Mesendoderm (in vitro differentiated cells): ENCODE results near the gene TTC3.
A peak's percentile ranks its signal among the peaks of the same experiment; 100 is the strongest.

Experiments
- DNase-seq: peaks from one replicate; pipeline ENCODE4 v3.0.0; 2013
- H2AK5ac ChIP-seq: 2 replicates; pipeline ENCODE4 v1.6.1; 2013; ENCODE audit warnings: low read length, inconsistent platforms
- H2BK120ac ChIP-seq: 2 replicates; pipeline ENCODE4 v1.6.1; 2013; ENCODE audit warnings: low read depth, mild to moderate bottlenecking, low read length, moderate library complexity, mixed read lengths
- H2BK15ac ChIP-seq: replicated peaks from 2 replicates; pipeline ENCODE4 v1.6.1; 2013; ENCODE audit warnings: low read depth, mild to moderate bottlenecking, moderate library complexity
- H2BK5ac ChIP-seq: 2 replicates; pipeline ENCODE4 v1.6.1; 2013; ENCODE audit warnings: low read length, inconsistent platforms
- H3K18ac ChIP-seq: 2 replicates; pipeline ENCODE4 v1.6.1; 2013; ENCODE audit warnings: mild to moderate bottlenecking, low read length, mixed read lengths
- H3K23ac ChIP-seq: one replicate; pipeline ENCODE4 v1.6.1; 2013; ENCODE audit warnings: low read length
- H3K27ac ChIP-seq: 2 replicates; pipeline ENCODE4 v1.5.1; 2013; ENCODE audit warnings: low read depth, mild to moderate bottlenecking, inconsistent platforms, low read length, moderate library complexity
- H3K27me3 ChIP-seq: 2 replicates; pipeline ENCODE4 v1.6.1; 2013; ENCODE audit warnings: low read length, control low read depth, mild to moderate bottlenecking, inconsistent platforms; ENCODE audit not compliant: insufficient read depth, poor library complexity
- H3K36me3 ChIP-seq: 2 replicates; pipeline ENCODE4 v1.6.1; 2013; ENCODE audit warnings: low read length, inconsistent platforms; ENCODE audit not compliant: control insufficient read depth, insufficient read depth
- H3K4ac ChIP-seq: one replicate; pipeline ENCODE4 v1.6.1; 2013; ENCODE audit warnings: low read depth, mild to moderate bottlenecking, low read length, moderate library complexity
- H3K4me1 ChIP-seq: 2 replicates; pipeline ENCODE4 v1.6.1; 2013; ENCODE audit warnings: low read depth, low read length, inconsistent platforms; ENCODE audit not compliant: control insufficient read depth
- H3K4me2 ChIP-seq: 2 replicates; pipeline ENCODE4 v1.6.1; 2013; ENCODE audit warnings: low read length
- H3K4me3 ChIP-seq: 2 replicates; pipeline ENCODE4 v1.5.1; 2013; ENCODE audit warnings: mild to moderate bottlenecking, low read length
- H3K56ac ChIP-seq: one replicate; pipeline ENCODE4 v1.6.1; 2013; ENCODE audit warnings: low read length
- H3K79me1 ChIP-seq: 2 replicates; pipeline ENCODE4 v1.6.1; 2013; ENCODE audit warnings: low read length, inconsistent platforms
- H3K79me2 ChIP-seq: 2 replicates; pipeline ENCODE4 v1.6.1; 2013; ENCODE audit warnings: mild to moderate bottlenecking, low read length; ENCODE audit not compliant: control insufficient read depth, insufficient read depth
- H3K9ac ChIP-seq: 2 replicates; pipeline ENCODE4 v1.6.1; 2013; ENCODE audit warnings: low read length, inconsistent platforms
- H4K5ac ChIP-seq: one replicate; pipeline ENCODE4 v1.6.1; 2013; ENCODE audit warnings: low read length
- H4K8ac ChIP-seq: one replicate; pipeline ENCODE4 v1.6.1; 2013; ENCODE audit warnings: low read depth, mild to moderate bottlenecking, control low read depth, low read length, moderate library complexity
- WGBS: extraction: QIAGEN DNeasy Blood & Tissue Kit; methylation state at CpG from one replicate; pipeline ENCODE4 v1.1.7; 2013; ENCODE audit warnings: low lambda C conversion rate, missing lambda C conversion rate; ENCODE audit not compliant: insufficient coverage; ENCODE audit errors: extremely low coverage; 5-methylcytosine and 5-hydroxymethylcytosine counted together

TTC3 gene

DNA sequence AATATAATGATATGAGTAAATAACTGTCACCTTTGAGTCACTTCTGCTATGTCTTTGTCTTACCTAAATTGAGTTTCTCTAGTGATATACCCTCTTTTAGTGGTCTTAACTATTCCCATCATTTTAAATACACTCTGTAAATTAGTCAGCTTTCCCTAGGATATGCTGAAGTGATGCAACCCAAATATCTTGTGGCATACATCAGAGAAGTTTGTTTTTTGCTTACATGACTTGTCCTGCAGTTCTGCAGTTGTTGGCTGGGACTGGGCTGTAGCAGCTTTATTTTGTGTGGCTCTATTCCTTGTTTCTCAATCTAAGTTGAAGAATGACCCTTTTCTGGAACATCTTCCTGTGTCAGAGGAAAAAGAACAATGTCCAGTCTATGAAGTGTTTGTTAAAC is 76.4 kb downstream of the TTC3 start:
- Histone ChIP-seq H3K4ac (no peak overlapping the region), H3K9ac (no peak overlapping the region), H3K4me2 (no peak overlapping the region), H2BK120ac (no peak overlapping the region), H3K18ac (no peak overlapping the region), H3K27ac (no peak overlapping the region), H2AK5ac (no peak overlapping the region), H3K56ac (no peak overlapping the region), H3K23ac (no peak overlapping the region), H3K79me2 (no peaks in the 10 kb centered on the region), H3K4me3 (no peak overlapping the region), H2BK15ac (no peak overlapping the region), H4K5ac (no peak overlapping the region), H2BK5ac (no peak overlapping the region), H3K79me1 (no peaks in the 10 kb centered on the region), H3K36me3 (no peaks in the 10 kb centered on the region), H3K27me3 (no peaks in the 10 kb centered on the region), H3K4me1 (peaks cover 11% of the 10 kb centered on the region), H4K8ac (peak overlapping the region; percentile 76)
- no peak for DNase-seq

GRCh38 chr21:37153196-37153934 is 80.3 kb downstream of the TTC3 start:
- H3K27me3 ChIP-seq = no peaks in the 10 kb centered on the region
- DNase-seq = no peak
- H3K18ac ChIP-seq = no peak overlapping the region
- H3K4me2 ChIP-seq = no peak overlapping the region
- no peak overlapping the region for H2BK15ac ChIP-seq
- no peak overlapping the region for H3K4ac ChIP-seq
- WGBS = no CpG with 5 or more reads among the region's 4 CpGs
- H2BK5ac ChIP-seq = no peak overlapping the region
- H3K79me2 ChIP-seq = no peaks in the 10 kb centered on the region
- no peak overlapping the region for H3K56ac ChIP-seq
- H4K8ac ChIP-seq = no peak overlapping the region
- H4K5ac ChIP-seq = no peak overlapping the region
- H3K79me1 ChIP-seq = no peaks in the 10 kb centered on the region
- H3K23ac ChIP-seq = no peak overlapping the region
- H2BK120ac ChIP-seq = no peak overlapping the region
- no peaks in the 10 kb centered on the region for H3K4me1 ChIP-seq
- no peak overlapping the region for H3K9ac ChIP-seq
- H2AK5ac ChIP-seq = no peak overlapping the region
- H3K4me3 ChIP-seq = no peak overlapping the region
- peaks cover 3% of the 10 kb centered on the region for H3K36me3 ChIP-seq
- H3K27ac ChIP-seq = no peak overlapping the region

GRCh38 chr21:37153935-37154350 is 80.9 kb downstream of the TTC3 start:
- Histone ChIP-seq H3K56ac (no peak overlapping the region), H3K27me3 (no peaks in the 10 kb centered on the region), H3K79me1 (no peaks in the 10 kb centered on the region), H3K4me1 (no peaks in the 10 kb centered on the region), H3K27ac (no peak overlapping the region), H3K4ac (no peak overlapping the region), H2BK5ac (no peak overlapping the region), H3K9ac (no peak overlapping the region), H4K5ac (no peak overlapping the region), H3K79me2 (no peaks in the 10 kb centered on the region), H3K36me3 (peaks cover 3% of the 10 kb centered on the region), H2BK15ac (no peak overlapping the region), H2BK120ac (no peak overlapping the region), H3K4me3 (no peak overlapping the region), H3K23ac (no peak overlapping the region), H3K18ac (no peak overlapping the region), H4K8ac (no peak overlapping the region), H2AK5ac (no peak overlapping the region), H3K4me2 (no peak overlapping the region)
- DNase-seq = no peak
- no CpG with 5 or more reads among the region's 9 CpGs for WGBS

DNA sequence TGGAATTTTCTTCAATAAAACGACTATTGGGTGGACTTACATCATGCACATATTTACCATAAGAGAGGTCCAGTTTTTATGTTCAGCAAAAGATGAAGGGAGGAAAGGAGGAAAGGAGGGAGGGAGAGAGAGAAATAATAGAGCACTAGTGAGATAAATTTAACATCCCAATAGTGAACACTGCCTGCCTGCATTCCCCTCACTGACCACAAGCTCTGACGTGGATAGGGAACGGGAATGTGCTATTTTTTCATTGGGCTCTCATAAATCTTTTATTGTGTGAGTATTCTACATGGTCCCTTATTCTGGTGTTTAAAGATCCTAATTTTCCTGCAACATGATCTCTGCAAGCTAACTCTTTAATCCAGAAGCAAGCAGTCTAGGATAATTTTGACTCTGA is 82.1 kb downstream of the TTC3 start:
- no CpG with 5 or more reads among the region's 3 CpGs for WGBS

GRCh38 chr21:37157938-37158337 is 84.9 kb downstream of the TTC3 start:
- Histone ChIP-seq H3K9ac (no peak overlapping the region), H2BK15ac (no peak overlapping the region), H3K4ac (no peak overlapping the region), H3K4me3 (no peak overlapping the region), H3K4me1 (no peaks in the 10 kb centered on the region), H3K23ac (no peak overlapping the region), H4K8ac (no peak overlapping the region), H4K5ac (no peak overlapping the region), H3K36me3 (peaks cover 3% of the 10 kb centered on the region), H3K56ac (no peak overlapping the region), H3K4me2 (no peak overlapping the region), H3K79me1 (no peaks in the 10 kb centered on the region), H3K27me3 (no peaks in the 10 kb centered on the region), H2BK120ac (no peak overlapping the region), H3K18ac (no peak overlapping the region), H2AK5ac (no peak overlapping the region), H3K79me2 (no peaks in the 10 kb centered on the region), H3K27ac (no peak overlapping the region), H2BK5ac (no peak overlapping the region)
- DNase-seq = no peak
- WGBS = no CpG with 5 or more reads among the region's 3 CpGs

More for the DNA sequence above, 82.1 kb downstream of the TTC3 start:
- no peak overlapping the region for H3K4me2 ChIP-seq
- no peak overlapping the region for H2BK120ac ChIP-seq
- H2BK5ac ChIP-seq = no peak overlapping the region
- no peaks in the 10 kb centered on the region for H3K79me1 ChIP-seq
- DNase-seq = no peak
- no peaks in the 10 kb centered on the region for H3K4me1 ChIP-seq
- H3K4me3 ChIP-seq = no peak overlapping the region
- H3K4ac ChIP-seq = no peak overlapping the region
- H3K27me3 ChIP-seq = no peaks in the 10 kb centered on the region
- no peaks in the 10 kb centered on the region for H3K79me2 ChIP-seq
- H3K27ac ChIP-seq = no peak overlapping the region
- no peak overlapping the region for H2BK15ac ChIP-seq
- H3K9ac ChIP-seq = no peak overlapping the region
- peaks cover 3% of the 10 kb centered on the region for H3K36me3 ChIP-seq
- no peak overlapping the region for H2AK5ac ChIP-seq
- H4K8ac ChIP-seq = no peak overlapping the region
- no peak overlapping the region for H3K18ac ChIP-seq
- H4K5ac ChIP-seq = no peak overlapping the region
- no peak overlapping the region for H3K23ac ChIP-seq
- H3K56ac ChIP-seq = no peak overlapping the region
